ENCODE data around the gene LRRC8E.
A peak's percentile ranks its signal among the peaks of the same experiment; 100 is the strongest.
"Not testable (repeated sequence)": the region's sequence is repeated elsewhere in the genome, so short reads cannot be mapped to it uniquely, and the experiment has no call there.

The LRRC8E gene

GRCh38 chr19:7924651-7925170, 36.4 kb downstream of the LRRC8E start:
- peaks cover 6% of the 10 kb centered on the region for H3K36me3 Mint-ChIP-seq
- no peak overlapping the region for H3K4me3 Mint-ChIP-seq
- peaks cover 28% of the 10 kb centered on the region for H3K4me1 Mint-ChIP-seq
- H3K27ac Mint-ChIP-seq: no peak overlapping the region
- no peak for DNase-seq
- CTCF ChIA-PET: no interaction called here
- H3K27me3 Mint-ChIP-seq: peaks cover 10% of the 10 kb centered on the region
- no peaks in the 10 kb centered on the region for H3K9me3 Mint-ChIP-seq

- no peaks in the 10 kb centered on the region for H3K9me3 Mint-ChIP-seq
- DNase-seq: peak; percentile 87
- peak overlapping the region; percentile 63 for H3K27ac Mint-ChIP-seq
- CTCF ChIA-PET: no interaction called here
- H3K4me3 Mint-ChIP-seq: peak overlapping the region; percentile 74
- H3K4me1 Mint-ChIP-seq: peaks cover 24% of the 10 kb centered on the region
- peaks cover 4% of the 10 kb centered on the region for H3K27me3 Mint-ChIP-seq
- peaks cover 2% of the 10 kb centered on the region for H3K36me3 Mint-ChIP-seq
Observed at GRCh38 chr19:7925171-7925851, 37.0 kb downstream of the LRRC8E start.

- Mint-ChIP-seq H3K4me1 (peaks cover 20% of the 10 kb centered on the region), H3K27me3 (peaks cover 4% of the 10 kb centered on the region), H3K4me3 (peak within 1 kb of the TSS; percentile 74), H3K9me3 (no peaks in the 10 kb centered on the region), H3K27ac (peak within 1 kb of the TSS; percentile 63), H3K36me3 (peaks cover 6% of the 10 kb centered on the region)
- CTCF ChIA-PET: no interaction called here
- DNase-seq: peak; percentile 84
Observed at GRCh38 chr19:7926021-7926726, 37.9 kb downstream of the LRRC8E start, which contains the start of gene CTXN1. Gene CTXN1, minus strand, starts transcription at chr19:7926135. Its CDS starts 597 bp downstream, at chr19:7925538.

GRCh38 chr19:7926727-7927604, 38.7 kb downstream of the LRRC8E start:
- peaks cover 4% of the 10 kb centered on the region for H3K27me3 Mint-ChIP-seq
- peaks cover 13% of the 10 kb centered on the region for H3K4me1 Mint-ChIP-seq
- H3K9me3 Mint-ChIP-seq: no peaks in the 10 kb centered on the region
- no peak for DNase-seq
- peak overlapping the region; percentile 58 for H3K27ac Mint-ChIP-seq
- CTCF ChIA-PET: interaction anchor here (0.7 to 1.9 kb wide), 2 partner anchors 73 to 74 kb away, joined by 3 to 4 read pairs; no protein-coding TSS in a partner anchor
- peak overlapping the region; percentile 50 for H3K4me3 Mint-ChIP-seq
- H3K36me3 Mint-ChIP-seq: peaks cover 6% of the 10 kb centered on the region

- Mint-ChIP-seq H3K27ac (no peak overlapping the region), H3K4me1 (peaks cover 10% of the 10 kb centered on the region), H3K36me3 (peaks cover 4% of the 10 kb centered on the region), H3K4me3 (no peak overlapping the region), H3K9me3 (no peaks in the 10 kb centered on the region), H3K27me3 (peaks cover 4% of the 10 kb centered on the region)
- CTCF ChIA-PET: interaction anchor here (1.9 kb wide), 1 partner anchor 73 kb away, joined by 4 read pairs; no protein-coding TSS in a partner anchor
- DNase-seq: no peak
Observed at GRCh38 chr19:7927605-7928333, 39.5 kb downstream of the LRRC8E start.

GRCh38 chr19:7928334-7928706, 40.0 kb downstream of the LRRC8E start:
- H3K4me3 Mint-ChIP-seq: no peak overlapping the region
- H3K4me1 Mint-ChIP-seq: peaks cover 10% of the 10 kb centered on the region
- H3K27me3 Mint-ChIP-seq: no peaks in the 10 kb centered on the region
- no peak overlapping the region for H3K27ac Mint-ChIP-seq
- no peaks in the 10 kb centered on the region for H3K9me3 Mint-ChIP-seq
- H3K36me3 Mint-ChIP-seq: peaks cover 4% of the 10 kb centered on the region
- DNase-seq: no peak
- CTCF ChIA-PET: interaction anchor here (0.8 to 2.8 kb wide), 6 partner anchors 14 to 140 kb away, joined by 3 to 14 read pairs (median 4); partner anchors contain the start of gene TIMM44

GRCh38 chr19:7928741-7929701, 40.7 kb downstream of the LRRC8E start:
- H3K4me1 Mint-ChIP-seq: peaks cover 10% of the 10 kb centered on the region
- peak overlapping the region; percentile 12 for H3K27ac Mint-ChIP-seq
- CTCF ChIA-PET: interaction anchor here (0.8 to 2.8 kb wide), 9 partner anchors 9 to 140 kb away, joined by 3 to 14 read pairs (median 4); partner anchors contain the start of gene TIMM44
- H3K27me3 Mint-ChIP-seq: no peaks in the 10 kb centered on the region
- peak; percentile 69 for DNase-seq
- no peak overlapping the region for H3K4me3 Mint-ChIP-seq
- H3K9me3 Mint-ChIP-seq: no peaks in the 10 kb centered on the region
- peaks cover 7% of the 10 kb centered on the region for H3K36me3 Mint-ChIP-seq

GRCh38 chr19:7930030-7930429, 41.7 kb downstream of the LRRC8E start:
- H3K4me3 Mint-ChIP-seq, H3K36me3 Mint-ChIP-seq, H3K27me3 Mint-ChIP-seq, DNase-seq, H3K4me1 Mint-ChIP-seq, H3K27ac Mint-ChIP-seq, H3K9me3 Mint-ChIP-seq: not testable (repeated sequence)
- CTCF ChIA-PET: interaction anchor here (0.6 to 2.8 kb wide), 2 partner anchors 13 to 534 kb away, joined by 5 to 14 read pairs; partner anchors contain the start of gene TIMM44

GRCh38 chr19:7930765-7931164, 42.5 kb downstream of the LRRC8E start:
- Mint-ChIP-seq H3K4me3 (no peak overlapping the region), H3K36me3 (peaks cover 7% of the 10 kb centered on the region), H3K27ac (peak overlapping the region; percentile 45), H3K9me3 (no peaks in the 10 kb centered on the region), H3K4me1 (peaks cover 5% of the 10 kb centered on the region), H3K27me3 (no peaks in the 10 kb centered on the region)
- CTCF ChIA-PET: interaction anchor here (0.6 to 2.8 kb wide), 3 partner anchors 12 to 534 kb away, joined by 4 to 14 read pairs (median 5); partner anchors contain the start of gene TIMM44
- no peak for DNase-seq

- H3K9me3 Mint-ChIP-seq: no peaks in the 10 kb centered on the region
- no peak overlapping the region for H3K27ac Mint-ChIP-seq
- DNase-seq: no peak
- no peaks in the 10 kb centered on the region for H3K27me3 Mint-ChIP-seq
- no peak overlapping the region for H3K4me3 Mint-ChIP-seq
- CTCF ChIA-PET: interaction anchor here (0.6 to 2.8 kb wide), 2 partner anchors 11 to 138 kb away, joined by 4 to 14 read pairs; partner anchors contain the start of gene TIMM44
- peaks cover 7% of the 10 kb centered on the region for H3K36me3 Mint-ChIP-seq
- H3K4me1 Mint-ChIP-seq: peaks cover 2% of the 10 kb centered on the region
Observed at GRCh38 chr19:7931221-7932061, 43.1 kb downstream of the LRRC8E start.

GRCh38 chr19:7932276-7932929, 44.1 kb downstream of the LRRC8E start:
- Mint-ChIP-seq H3K4me1 (no peaks in the 10 kb centered on the region), H3K27ac (no peak overlapping the region), H3K9me3 (no peaks in the 10 kb centered on the region), H3K4me3 (no peak overlapping the region), H3K36me3 (peaks cover 7% of the 10 kb centered on the region), H3K27me3 (no peaks in the 10 kb centered on the region)
- CTCF ChIA-PET: no interaction called here
- DNase-seq: no peak
